Duodenal mucosa (tissue), 2 donors: ENCODE measurements around the gene ZNF280C.

Source experiments
- H3K27ac ChIP-seq: one replicate; pipeline ENCODE4 v1.7.0; 2013; ENCODE audit warnings: low read depth, low read length
- H3K27me3 ChIP-seq, 2 donors: one replicate each; pipeline ENCODE4 v1.7.0; 2013; ENCODE audit warnings: low read length in 2 of 2, control low read depth in 1 of 2; ENCODE audit not compliant: insufficient read depth in 2 of 2, control insufficient read depth in 1 of 2
- H3K36me3 ChIP-seq, 2 donors: one replicate each; pipeline ENCODE4 v1.7.0; 2013; ENCODE audit warnings: low read length in 2 of 2, control low read depth in 1 of 2; ENCODE audit not compliant: insufficient read depth in 2 of 2, control insufficient read depth in 1 of 2
- H3K4me1 ChIP-seq, 2 donors: one replicate each; pipeline ENCODE4 v1.7.0; 2013; ENCODE audit warnings: low read length in 2 of 2, control low read depth in 1 of 2; ENCODE audit not compliant: insufficient read depth in 2 of 2, control insufficient read depth in 1 of 2
- H3K4me3 ChIP-seq, 2 donors: one replicate each; pipeline ENCODE4 v1.7.0; 2013; ENCODE audit warnings: low read length in 2 of 2, low read depth in 1 of 2
- H3K9ac ChIP-seq, 2 donors: one replicate each; pipeline ENCODE4 v1.7.0; 2013; ENCODE audit warnings: low read length in 2 of 2, low read depth in 1 of 2
- H3K9me3 ChIP-seq, 2 donors: one replicate each; pipeline ENCODE4 v1.7.0; 2013; ENCODE audit warnings: low read length in 2 of 2, control low read depth in 1 of 2; ENCODE audit not compliant: control insufficient read depth in 1 of 2

Gene ZNF280C

GRCh38 chrX:130158311-130158710, 110.4 kb downstream of the ZNF280C start:
- H3K4me1 ChIP-seq: peaks cover 0 to 1% of the 10 kb centered on the region in 2 donors
- H3K36me3 ChIP-seq: peaks cover 0 to 4% of the 10 kb centered on the region in 2 donors
- H3K9me3 ChIP-seq: no peaks in the 10 kb centered on the region
- H3K9ac ChIP-seq: no peak overlapping the region
- H3K4me3 ChIP-seq: no peak overlapping the region
- H3K27me3 ChIP-seq: no peaks in the 10 kb centered on the region
- no peak overlapping the region for H3K27ac ChIP-seq

GRCh38 chrX:130155564-130155963, 113.1 kb downstream of the ZNF280C start:
- H3K27me3 ChIP-seq: no peaks in the 10 kb centered on the region
- H3K9ac ChIP-seq: no peak overlapping the region
- no peaks in the 10 kb centered on the region for H3K4me1 ChIP-seq
- H3K36me3 ChIP-seq: peaks cover 0 to 4% of the 10 kb centered on the region in 2 donors
- no peaks in the 10 kb centered on the region for H3K9me3 ChIP-seq
- H3K4me3 ChIP-seq: no peak overlapping the region
- no peak overlapping the region for H3K27ac ChIP-seq
